Vagina (tissue), 2 donors: ENCODE results near the gene ZSCAN21.

Source experiments
- CTCF ChIP-seq, 3 experiments: fragments of 450-650 bp in 2 of 3; fragments of 200-600 bp in 1 of 3; sonication (generic) in 1 of 3; IDR thresholded peaks; one replicate each; pipeline ENCODE4 v1.5.1; 2017 to 2019; ENCODE audit warnings: antibody characterized with exemption in 3 of 3, mild to moderate bottlenecking in 2 of 3, moderate library complexity in 2 of 3
- POLR2A ChIP-seq, 2 donors: fragments of 450-650 bp; IDR thresholded peaks; one replicate each; pipeline ENCODE4 v1.6.1; 2017; ENCODE audit warnings: antibody characterized with exemption in 2 of 2, mild to moderate bottlenecking in 2 of 2, moderate library complexity in 2 of 2
- POLR2AphosphoS5 ChIP-seq, 2 donors: sonication (generic); formaldehyde crosslinking; IDR thresholded peaks; one replicate each; pipeline ENCODE4 v1.9.0; 2017; ENCODE audit warnings: antibody characterized with exemption in 2 of 2, mild to moderate bottlenecking in 2 of 2, low read depth in 1 of 2; ENCODE audit not compliant: insufficient read depth in 1 of 2

- TF ChIP-seq CTCF (IDR thresholded peaks at IDR 0.05) (no peak), POLR2A (IDR thresholded peaks at IDR 0.05) (no peak), POLR2AphosphoS5 (IDR thresholded peaks at IDR 0.05; ENCODE audit: insufficient read depth in 1 of 2, low read depth in 1 of 2) (no peak)
These were observed 62.3 kb downstream of the ZSCAN21 start for GRCh38 chr7:100111914-100112313.
